Colonic mucosa (tissue), 4 donors: ENCODE data around the gene TRIP10. TPM values are rescaled to one million over a fixed set of nuclear protein-coding genes. Genes with fewer than 3 reads are reported as not detected.

Experiments
- DNase-seq: peaks from one replicate; pipeline ENCODE4 v3.0.0-alpha.2; 2020
- H3K27ac ChIP-seq: fragments of 200-600 bp; one replicate; pipeline ENCODE4 v1.8.0; 2021
- H3K27me3 ChIP-seq: fragments of 200-600 bp; one replicate; pipeline ENCODE4 v1.8.0; 2021
- H3K36me3 ChIP-seq: fragments of 200-600 bp; one replicate; pipeline ENCODE4 v1.8.0; 2021
- H3K4me1 ChIP-seq: fragments of 200-600 bp; one replicate; pipeline ENCODE4 v1.8.0; 2021; ENCODE audit warnings: mild to moderate bottlenecking
- H3K4me3 ChIP-seq: fragments of 200-600 bp; one replicate; pipeline ENCODE4 v1.8.0; 2021
- H3K9ac ChIP-seq, 2 donors: one replicate each; pipeline ENCODE4 v1.7.0; 2013; ENCODE audit warnings: control low read depth in 2 of 2, low read depth in 2 of 2, low read length in 2 of 2
- H3K9me3 ChIP-seq: fragments of 200-600 bp; one replicate; pipeline ENCODE4 v1.8.0; 2021
- CTCF ChIP-seq: fragments of 200-600 bp; IDR thresholded peaks from one replicate; pipeline ENCODE4 v1.8.0; 2022; ENCODE audit warnings: antibody characterized with exemption, mild to moderate bottlenecking
- intact Hi-C: fragments of 100-400 bp; cut with DNase I; formaldehyde crosslinking; loops from one replicate; pipeline ENCODE4 v1.14.1; 2022
- total RNA-seq, 2 donors: library from RNA; stranded (reverse); fragmentation: NEBNext Ultra II Directional in 1 of 2; extraction: Animal tissue kit (Norgen Biotek cat#: 25700) in 1 of 2; gene quantifications; one replicate each; pipeline ENCODE4 v1.2.1, GENCODE V29; 2021
- donor health status: healthy.
- donor health status: DM: no; HTN: no; CAD: no.
- donor health status: DM: no; HTN: no; CAD: no.

The TRIP10 gene
- total RNA-seq, 2 donors from 2014 or later = 67.7 to 78.2 TPM

- no peak for TF ChIP-seq CTCF
- Histone ChIP-seq H3K9ac (no peak overlapping the region), H3K9me3 (no peaks in the 10 kb centered on the region), H3K36me3 (no peaks in the 10 kb centered on the region), H3K27ac (no peak overlapping the region), H3K4me3 (no peak overlapping the region), H3K27me3 (no peaks in the 10 kb centered on the region), H3K4me1 (no peaks in the 10 kb centered on the region)
- intact Hi-C loops = no loop called here
- no peak for DNase-seq
Measured at GRCh38 chr19:6717036-6717435, 22.4 kb upstream of the TRIP10 start.

- H3K4me1 ChIP-seq = no peaks in the 10 kb centered on the region
- no peak overlapping the region for H3K9ac ChIP-seq
- no peak overlapping the region for H3K4me3 ChIP-seq
- H3K27me3 ChIP-seq = no peaks in the 10 kb centered on the region
- DNase-seq = no peak
- TF ChIP-seq CTCF = no peak
- no peaks in the 10 kb centered on the region for H3K36me3 ChIP-seq
- no peaks in the 10 kb centered on the region for H3K9me3 ChIP-seq
- intact Hi-C loops = no loop called here
- H3K27ac ChIP-seq = no peak overlapping the region
Measured at GRCh38 chr19:6717441-6717971, 22.0 kb upstream of the TRIP10 start.

- intact Hi-C loops = no loop called here
- Histone ChIP-seq H3K9ac (no peak overlapping the region), H3K9me3 (no peaks in the 10 kb centered on the region), H3K4me1 (no peaks in the 10 kb centered on the region), H3K36me3 (no peaks in the 10 kb centered on the region), H3K27me3 (no peaks in the 10 kb centered on the region), H3K27ac (no peak overlapping the region), H3K4me3 (no peak overlapping the region)
- TF ChIP-seq CTCF = no peak
- DNase-seq = no peak
Measured at GRCh38 chr19:6718111-6718740, 21.3 kb upstream of the TRIP10 start.

GRCh38 chr19:6718741-6719539 lies 20.5 kb upstream of the TRIP10 start:
- TF ChIP-seq CTCF = no peak
- Histone ChIP-seq H3K9me3 (no peaks in the 10 kb centered on the region), H3K9ac (no peak overlapping the region), H3K27me3 (no peaks in the 10 kb centered on the region), H3K27ac (no peak overlapping the region), H3K36me3 (no peaks in the 10 kb centered on the region), H3K4me3 (peak overlapping the region; percentile 3), H3K4me1 (no peaks in the 10 kb centered on the region)
- DNase-seq = no peak
- intact Hi-C loops = no loop called here

- Histone ChIP-seq H3K9ac (no peak overlapping the region), H3K4me1 (no peaks in the 10 kb centered on the region), H3K36me3 (no peaks in the 10 kb centered on the region), H3K9me3 (no peaks in the 10 kb centered on the region), H3K27ac (no peak overlapping the region), H3K27me3 (no peaks in the 10 kb centered on the region), H3K4me3 (peak overlapping the region; percentile 3)
- intact Hi-C loops = no loop called here
- TF ChIP-seq CTCF = no peak
- DNase-seq = no peak
Measured at GRCh38 chr19:6719540-6719861, 20.0 kb upstream of the TRIP10 start.
